ENCODE results near the gene ARL2.

The ARL2 gene

DNA sequence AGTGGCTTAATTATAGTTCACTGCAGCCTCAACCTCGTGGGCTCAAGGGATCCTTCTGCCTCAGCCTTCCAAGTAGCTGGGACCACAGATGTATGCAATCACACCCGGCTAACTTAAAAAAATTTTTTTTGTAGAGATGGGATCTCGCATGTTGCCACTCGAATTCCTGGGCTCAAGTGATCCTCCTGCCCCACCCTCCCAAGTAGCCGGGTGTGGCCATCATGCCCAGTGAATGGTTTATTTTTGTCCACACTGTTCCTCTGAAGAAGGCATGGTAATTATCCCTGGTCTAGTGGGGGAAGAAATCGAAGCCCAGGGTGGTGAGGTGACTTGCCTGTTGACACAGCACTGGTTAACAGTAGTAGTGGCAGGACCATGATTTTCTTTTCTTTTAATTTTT, 28.9 kb downstream of the ARL2 start:
- Histone ChIP-seq H3K4me3 (IDR thresholded peaks at IDR 0.05; ENCODE audit: insufficient read depth, low read depth, low read length) (no peak overlapping the region), H3K27ac (no peak overlapping the region), H3K9ac (no peak overlapping the region), H2AFZ (ENCODE audit: low read depth) (no peak overlapping the region), H3K27me3 (ENCODE audit: insufficient read depth, low read depth) (no peaks in the 10 kb centered on the region), H3K36me3 (ENCODE audit: insufficient read depth) (no peaks in the 10 kb centered on the region), H3K4me1 (ENCODE audit: low read depth, poor library complexity, severe bottlenecking) (peaks cover 30% of the 10 kb centered on the region), H3K79me2 (ENCODE audit: insufficient read depth, low read depth) (peaks cover 13% of the 10 kb centered on the region), H4K20me1 (ENCODE audit: insufficient read depth) (no peaks in the 10 kb centered on the region), H3K4me2 (peak overlapping the region; percentile 88; the same call in 1 of the 2 replicates)
- TF ChIP-seq, protein P1, sequence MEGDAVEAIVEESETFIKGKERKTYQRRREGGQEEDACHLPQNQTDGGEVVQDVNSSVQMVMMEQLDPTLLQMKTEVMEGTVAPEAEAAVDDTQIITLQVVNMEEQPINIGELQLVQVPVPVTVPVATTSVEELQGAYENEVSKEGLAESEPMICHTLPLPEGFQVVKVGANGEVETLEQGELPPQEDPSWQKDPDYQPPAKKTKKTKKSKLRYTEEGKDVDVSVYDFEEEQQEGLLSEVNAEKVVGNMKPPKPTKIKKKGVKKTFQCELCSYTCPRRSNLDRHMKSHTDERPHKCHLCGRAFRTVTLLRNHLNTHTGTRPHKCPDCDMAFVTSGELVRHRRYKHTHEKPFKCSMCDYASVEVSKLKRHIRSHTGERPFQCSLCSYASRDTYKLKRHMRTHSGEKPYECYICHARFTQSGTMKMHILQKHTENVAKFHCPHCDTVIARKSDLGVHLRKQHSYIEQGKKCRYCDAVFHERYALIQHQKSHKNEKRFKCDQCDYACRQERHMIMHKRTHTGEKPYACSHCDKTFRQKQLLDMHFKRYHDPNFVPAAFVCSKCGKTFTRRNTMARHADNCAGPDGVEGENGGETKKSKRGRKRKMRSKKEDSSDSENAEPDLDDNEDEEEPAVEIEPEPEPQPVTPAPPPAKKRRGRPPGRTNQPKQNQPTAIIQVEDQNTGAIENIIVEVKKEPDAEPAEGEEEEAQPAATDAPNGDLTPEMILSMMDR (conservative IDR thresholded peaks at IDR 0.05; ENCODE audit: low read depth, low read length) = no peak

DNA sequence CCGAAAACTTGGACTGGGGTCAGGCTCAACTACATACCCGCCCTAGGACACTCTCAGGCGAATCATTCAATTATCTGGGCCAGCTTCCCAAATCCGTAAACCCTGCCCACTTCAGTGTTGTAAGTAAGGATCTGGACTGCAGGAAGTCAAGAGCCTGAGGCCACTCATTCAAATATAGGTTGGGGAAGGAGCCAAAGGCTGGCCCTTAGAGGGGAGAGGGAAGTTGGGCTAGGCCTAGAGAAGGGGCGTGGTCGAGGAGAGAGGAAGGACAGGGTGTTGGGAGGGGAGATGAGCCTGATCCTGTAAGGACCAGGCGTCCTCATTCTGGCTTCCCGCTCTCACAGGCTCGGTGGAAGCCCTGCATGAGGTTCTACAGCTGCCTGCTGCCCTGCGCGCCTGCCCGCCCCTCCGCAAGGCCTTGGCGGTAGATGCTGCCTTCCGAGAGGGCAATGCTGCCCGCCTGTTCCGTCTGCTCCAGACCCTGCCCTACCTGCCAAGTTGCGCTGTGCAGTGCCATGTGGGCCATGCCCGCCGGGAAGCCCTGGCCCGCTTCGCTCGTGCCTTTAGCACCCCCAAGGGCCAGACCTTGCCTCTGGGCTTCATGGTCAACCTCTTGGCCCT, 30.0 kb downstream of the ARL2 start:
- Histone ChIP-seq H3K27me3 (ENCODE audit: insufficient read depth, low read depth) (no peaks in the 10 kb centered on the region), H3K9ac (no peak overlapping the region), H3K4me3 (IDR thresholded peaks at IDR 0.05; ENCODE audit: insufficient read depth, low read depth, low read length) (no peak overlapping the region), H3K4me1 (ENCODE audit: low read depth, poor library complexity, severe bottlenecking) (peaks cover 30% of the 10 kb centered on the region), H3K4me2 (no peak overlapping the region), H3K36me3 (ENCODE audit: insufficient read depth) (no peaks in the 10 kb centered on the region), H2AFZ (ENCODE audit: low read depth) (no peak overlapping the region), H4K20me1 (ENCODE audit: insufficient read depth) (no peaks in the 10 kb centered on the region), H3K27ac (no peak overlapping the region), H3K79me2 (ENCODE audit: insufficient read depth, low read depth) (peaks cover 13% of the 10 kb centered on the region)
- TF ChIP-seq, protein P1 (conservative IDR thresholded peaks at IDR 0.05; ENCODE audit: low read depth, low read length) = no peak

DNA sequence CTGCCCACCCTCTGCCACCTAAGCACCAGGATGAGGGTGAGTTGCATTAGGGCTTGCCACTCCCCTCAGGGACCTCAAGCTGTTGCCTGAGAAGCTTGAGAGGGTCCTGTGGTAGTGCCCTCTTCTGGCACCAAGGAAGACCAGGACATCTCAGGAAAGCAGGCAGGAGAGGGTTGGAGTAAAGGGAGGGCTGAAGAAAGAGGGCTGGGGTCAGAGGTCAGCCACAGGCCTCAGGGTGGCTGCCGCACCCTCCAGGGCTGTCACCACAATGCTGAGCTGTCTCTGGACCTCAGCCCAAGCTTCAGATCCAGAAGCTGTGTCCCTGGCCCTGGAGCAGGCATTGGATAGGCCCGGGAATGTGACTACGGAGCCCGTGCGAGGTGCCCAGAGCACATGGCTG, 31.1 kb downstream of the ARL2 start:
- no peak overlapping the region for H3K27ac ChIP-seq
- H2AFZ ChIP-seq (ENCODE audit: low read depth) = no peak overlapping the region
- H3K9ac ChIP-seq = no peak overlapping the region
- peaks cover 13% of the 10 kb centered on the region for H3K79me2 ChIP-seq (ENCODE audit: insufficient read depth, low read depth)
- H3K36me3 ChIP-seq (ENCODE audit: insufficient read depth) = no peaks in the 10 kb centered on the region
- no peak overlapping the region for H3K4me2 ChIP-seq
- TF ChIP-seq, protein P1 (conservative IDR thresholded peaks at IDR 0.05; ENCODE audit: low read depth, low read length) = no peak
- no peaks in the 10 kb centered on the region for H4K20me1 ChIP-seq (ENCODE audit: insufficient read depth)
- peaks cover 25% of the 10 kb centered on the region for H3K4me1 ChIP-seq (ENCODE audit: low read depth, poor library complexity, severe bottlenecking)
- H3K27me3 ChIP-seq (ENCODE audit: insufficient read depth, low read depth) = no peaks in the 10 kb centered on the region
- H3K4me3 ChIP-seq (IDR thresholded peaks at IDR 0.05; ENCODE audit: insufficient read depth, low read depth, low read length) = no peak overlapping the region

DNA sequence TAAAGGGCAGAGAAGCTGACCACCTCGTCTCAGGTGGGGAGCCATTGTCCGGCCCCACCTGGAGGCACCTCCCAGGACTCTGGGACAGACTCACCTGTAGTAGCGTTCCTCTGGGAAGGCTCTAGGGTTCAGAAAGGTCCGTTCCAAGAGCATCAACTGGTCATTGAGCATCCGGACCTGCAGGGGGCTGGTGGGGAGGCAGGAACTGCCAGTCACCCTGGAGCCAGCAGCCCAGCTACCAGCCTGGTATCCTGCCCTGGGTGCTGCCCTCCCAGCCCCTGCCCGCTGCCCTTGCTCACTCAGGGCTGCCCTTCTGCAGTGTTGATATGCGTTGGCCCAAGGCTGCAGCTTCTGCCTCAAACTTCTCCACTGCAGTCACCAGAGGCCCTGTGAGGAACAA, 31.8 kb downstream of the ARL2 start:
- Histone ChIP-seq H3K4me1 (ENCODE audit: low read depth, poor library complexity, severe bottlenecking) (peaks cover 23% of the 10 kb centered on the region), H3K9ac (no peak overlapping the region), H3K27ac (no peak overlapping the region), H3K4me2 (no peak overlapping the region), H4K20me1 (ENCODE audit: insufficient read depth) (no peaks in the 10 kb centered on the region), H3K36me3 (ENCODE audit: insufficient read depth) (no peaks in the 10 kb centered on the region), H2AFZ (ENCODE audit: low read depth) (no peak overlapping the region), H3K79me2 (ENCODE audit: insufficient read depth, low read depth) (peaks cover 13% of the 10 kb centered on the region), H3K27me3 (ENCODE audit: insufficient read depth, low read depth) (no peaks in the 10 kb centered on the region), H3K4me3 (IDR thresholded peaks at IDR 0.05; ENCODE audit: insufficient read depth, low read depth, low read length) (no peak overlapping the region)
- TF ChIP-seq, protein P1 (conservative IDR thresholded peaks at IDR 0.05; ENCODE audit: low read depth, low read length) = no peak

Measured in KMS-11 (cell line).